ENCODE measurements around the gene SUPT4H1. TPM values are rescaled to one million over a fixed set of nuclear protein-coding genes. Genes with fewer than 3 reads are reported as not detected.

SUPT4H1 gene
- total RNA-seq, 2 donors from 2014 or later = 41.3 to 50.6 TPM

DNA sequence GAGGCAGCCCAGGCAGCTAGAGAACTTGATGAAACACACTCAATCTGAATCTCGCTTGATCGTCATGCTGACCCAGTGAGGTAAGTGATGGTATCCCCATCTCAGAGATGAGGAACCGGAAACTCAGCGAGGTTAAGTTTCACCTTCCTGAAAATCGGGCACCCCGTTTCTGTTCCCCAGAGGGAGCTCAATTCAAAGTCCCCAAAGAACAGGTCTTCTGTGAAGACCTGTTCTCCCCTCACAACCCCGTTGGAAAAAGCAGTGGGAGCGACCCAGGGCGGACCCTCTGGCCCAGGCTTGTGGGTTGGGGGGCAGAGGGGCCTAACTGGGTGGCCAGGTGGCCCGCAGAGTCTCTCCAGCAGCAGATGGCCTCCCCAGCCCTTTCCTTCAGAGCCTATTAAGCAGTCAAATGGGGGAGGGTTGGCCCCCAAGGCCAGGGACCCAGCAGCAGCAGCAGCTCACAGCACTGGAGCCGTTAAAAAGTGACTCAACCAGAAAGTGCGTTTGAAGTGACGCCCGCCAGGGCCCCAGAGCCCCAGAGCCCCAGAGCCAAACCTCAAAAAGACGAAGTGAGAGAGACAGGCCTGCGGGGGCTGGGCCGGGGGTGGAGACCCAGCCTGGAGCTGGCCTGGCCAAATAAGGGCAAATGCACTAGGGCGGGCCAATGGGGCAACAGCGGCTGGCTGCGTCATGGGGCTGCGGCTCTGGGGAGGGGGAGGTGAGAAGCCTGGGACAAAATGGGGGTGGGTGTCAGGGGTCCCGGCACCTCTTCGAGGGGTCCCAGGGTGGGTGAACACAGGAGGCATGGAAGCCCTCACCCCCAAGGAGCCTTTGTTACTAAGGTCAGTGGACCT, 14.2 kb downstream of the SUPT4H1 start:
- peak overlapping the region; percentile 100 for H3K4me3 Mint-ChIP-seq
- ATAC-seq (peak; percentile 77), DNase-seq (peak; percentile 75 to 84 (median 83))
- H3K9me3 ChIP-seq (ENCODE audit: control insufficient read depth, low read length, poor library complexity, severe bottlenecking) = no peaks in the 10 kb centered on the region
- H3K27ac Mint-ChIP-seq = peak overlapping the region; percentile 100
- H3K36me3 Mint-ChIP-seq (ENCODE audit: low read depth) = peaks cover 6% of the 10 kb centered on the region
- peaks cover 82% of the 10 kb centered on the region for H3K4me1 Mint-ChIP-seq
- H3K27me3 Mint-ChIP-seq = no peaks in the 10 kb centered on the region

GRCh38 chr17:58337210-58337599, 14.8 kb downstream of the SUPT4H1 start:
- H3K27ac Mint-ChIP-seq = peak overlapping the region; percentile 100
- H3K27me3 Mint-ChIP-seq = no peaks in the 10 kb centered on the region
- H3K36me3 Mint-ChIP-seq (ENCODE audit: low read depth) = peaks cover 7% of the 10 kb centered on the region
- ATAC-seq (peak; percentile 21), DNase-seq (peak in 1 of 3 donors; percentile 46)
- peaks cover 77% of the 10 kb centered on the region for H3K4me1 Mint-ChIP-seq
- no peaks in the 10 kb centered on the region for H3K9me3 ChIP-seq (ENCODE audit: control insufficient read depth, low read length, poor library complexity, severe bottlenecking)
- H3K4me3 Mint-ChIP-seq = peak overlapping the region; percentile 100

- DNase-seq (no peak), ATAC-seq (no peak)
- no peaks in the 10 kb centered on the region for H3K9me3 ChIP-seq (ENCODE audit: control insufficient read depth, low read length, poor library complexity, severe bottlenecking)
- peak overlapping the region; percentile 100 for H3K27ac Mint-ChIP-seq
- peaks cover 76% of the 10 kb centered on the region for H3K4me1 Mint-ChIP-seq
- H3K27me3 Mint-ChIP-seq = no peaks in the 10 kb centered on the region
- H3K36me3 Mint-ChIP-seq (ENCODE audit: low read depth) = peaks cover 10% of the 10 kb centered on the region
- H3K4me3 Mint-ChIP-seq = peak overlapping the region; percentile 100
These were observed 15.4 kb downstream of the SUPT4H1 start for GRCh38 chr17:58336456-58337209.

DNA sequence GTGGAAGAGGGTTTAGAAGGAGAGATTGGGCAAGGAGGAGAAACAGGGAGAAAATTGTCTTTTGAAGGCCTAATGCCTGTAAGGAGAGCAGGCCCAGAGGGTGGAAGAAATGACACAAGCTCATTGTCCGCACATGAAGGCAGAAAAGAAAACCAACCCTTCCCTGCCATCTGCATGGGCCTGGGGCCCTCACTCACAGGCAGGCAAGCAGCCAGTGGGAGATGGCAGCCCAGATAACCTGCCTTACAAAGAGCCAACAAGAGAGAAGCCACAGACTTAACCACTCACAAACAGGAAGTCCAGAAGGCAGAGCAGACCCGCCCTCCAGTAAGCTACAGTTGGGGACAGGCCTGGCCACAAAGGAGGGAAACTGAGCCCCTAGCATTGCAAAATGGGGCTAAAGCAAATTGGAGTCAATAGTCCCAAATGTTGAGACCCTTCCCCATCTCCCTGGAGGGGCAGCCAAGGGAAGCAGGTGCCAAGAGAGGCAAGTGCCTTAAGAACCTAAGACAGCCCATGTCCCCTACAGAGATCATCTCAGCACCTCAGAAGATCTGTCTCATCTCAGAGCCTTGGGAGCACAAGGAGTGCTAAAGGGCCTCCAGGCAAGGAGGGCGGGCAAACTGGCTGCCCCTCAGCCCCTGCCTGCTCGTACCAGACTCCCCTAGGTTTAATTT, 16.1 kb downstream of the SUPT4H1 start:
- H3K27me3 Mint-ChIP-seq = no peaks in the 10 kb centered on the region
- peaks cover 17% of the 10 kb centered on the region for H3K36me3 Mint-ChIP-seq (ENCODE audit: low read depth)
- no peaks in the 10 kb centered on the region for H3K9me3 ChIP-seq (ENCODE audit: control insufficient read depth, low read length, poor library complexity, severe bottlenecking)
- H3K4me3 Mint-ChIP-seq = peak overlapping the region; percentile 100
- peak overlapping the region; percentile 100 for H3K27ac Mint-ChIP-seq
- ATAC-seq (peak; percentile 53), DNase-seq (peak in 2 of 3 donors; percentile 45 to 53)
- peaks cover 78% of the 10 kb centered on the region for H3K4me1 Mint-ChIP-seq

DNA sequence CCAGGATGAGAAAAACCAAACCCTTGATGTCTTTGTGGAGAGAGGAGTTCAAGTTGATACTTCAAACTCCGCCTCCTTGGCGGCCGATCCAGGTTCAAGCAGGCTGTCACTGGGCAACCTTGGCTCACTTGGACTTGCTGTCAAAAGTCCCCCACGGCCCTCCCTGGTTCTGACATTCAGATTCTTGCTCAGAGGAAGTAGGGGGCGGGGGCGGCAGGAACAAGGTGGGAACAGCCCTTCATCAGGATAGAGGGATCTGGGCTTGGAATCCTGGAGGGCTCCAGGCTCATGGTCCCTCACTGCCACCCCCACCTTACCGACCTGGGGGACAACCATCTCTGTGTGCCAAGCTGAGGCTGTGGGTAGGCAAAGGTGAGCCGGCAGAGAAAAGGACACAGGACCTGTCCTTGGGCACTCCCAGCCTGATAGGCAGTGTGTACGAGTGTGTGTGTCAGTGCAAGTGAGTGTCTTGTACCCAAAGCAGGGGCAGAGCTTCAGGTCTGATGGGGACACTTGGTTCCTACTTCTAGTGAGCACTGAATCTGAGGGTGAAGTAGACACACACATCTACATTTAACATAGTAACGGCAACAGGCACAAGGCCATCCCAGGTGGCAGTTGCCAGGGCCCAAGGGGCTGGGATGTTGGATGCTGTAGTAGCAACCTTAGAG, 16.8 kb downstream of the SUPT4H1 start:
- H3K27ac Mint-ChIP-seq = peak overlapping the region; percentile 100
- ATAC-seq = no peak
- H3K9me3 ChIP-seq (ENCODE audit: control insufficient read depth, low read length, poor library complexity, severe bottlenecking) = no peaks in the 10 kb centered on the region
- H3K27me3 Mint-ChIP-seq = no peaks in the 10 kb centered on the region
- peak overlapping the region; percentile 100 for H3K4me3 Mint-ChIP-seq
- H3K4me1 Mint-ChIP-seq = peaks cover 77% of the 10 kb centered on the region
- peaks cover 23% of the 10 kb centered on the region for H3K36me3 Mint-ChIP-seq (ENCODE audit: low read depth)
- DNase-seq = no peak

GRCh38 chr17:58334661-58335060, 17.3 kb downstream of the SUPT4H1 start:
- Mint-ChIP-seq H3K27ac (peak overlapping the region; percentile 100), H3K27me3 (no peaks in the 10 kb centered on the region), H3K4me3 (peak overlapping the region; percentile 100), H3K36me3 (ENCODE audit: low read depth) (peaks cover 24% of the 10 kb centered on the region), H3K4me1 (peaks cover 76% of the 10 kb centered on the region)
- DNase-seq (no peak), ATAC-seq (no peak)
- no peaks in the 10 kb centered on the region for H3K9me3 ChIP-seq (ENCODE audit: control insufficient read depth, low read length, poor library complexity, severe bottlenecking)

GRCh38 chr17:58334256-58334655, 17.7 kb downstream of the SUPT4H1 start:
- DNase-seq = no peak
- Mint-ChIP-seq H3K36me3 (ENCODE audit: low read depth) (peaks cover 24% of the 10 kb centered on the region), H3K4me3 (peak overlapping the region; percentile 100), H3K27me3 (no peaks in the 10 kb centered on the region), H3K4me1 (peaks cover 76% of the 10 kb centered on the region), H3K27ac (peak overlapping the region; percentile 100)
- no peaks in the 10 kb centered on the region for H3K9me3 ChIP-seq (ENCODE audit: control insufficient read depth, low read length, poor library complexity, severe bottlenecking)
- ATAC-seq = no peak

DNA sequence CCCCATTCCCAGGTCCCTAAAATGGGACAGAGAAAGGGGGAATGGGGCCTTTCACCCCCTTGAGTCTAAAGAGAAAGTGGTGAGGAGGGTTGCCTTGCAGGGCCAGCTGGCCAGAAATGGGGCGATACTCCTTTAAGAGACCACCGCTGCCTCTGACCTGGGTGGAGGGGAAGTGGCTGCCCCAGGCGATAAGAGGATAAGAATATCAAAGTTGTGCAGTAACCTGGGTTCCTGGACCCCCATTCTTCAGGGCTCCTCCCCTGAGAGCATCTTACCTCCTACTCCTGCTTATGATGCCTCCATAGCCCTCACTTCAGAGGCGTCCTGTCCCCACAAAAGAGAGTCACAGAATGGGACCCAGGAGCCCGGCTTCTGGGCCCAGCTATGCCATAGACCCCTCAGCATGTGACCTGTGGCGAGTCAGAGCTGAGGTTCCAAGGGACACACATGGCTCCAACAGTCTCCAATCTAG, 18.2 kb downstream of the SUPT4H1 start:
- Mint-ChIP-seq H3K4me3 (peak overlapping the region; percentile 100), H3K27me3 (no peaks in the 10 kb centered on the region), H3K36me3 (ENCODE audit: low read depth) (peaks cover 27% of the 10 kb centered on the region), H3K27ac (peak overlapping the region; percentile 100), H3K4me1 (peaks cover 76% of the 10 kb centered on the region)
- DNase-seq (no peak), ATAC-seq (no peak)
- H3K9me3 ChIP-seq (ENCODE audit: control insufficient read depth, low read length, poor library complexity, severe bottlenecking) = no peaks in the 10 kb centered on the region

- peak overlapping the region; percentile 100 for H3K4me3 Mint-ChIP-seq
- peaks cover 27% of the 10 kb centered on the region for H3K36me3 Mint-ChIP-seq (ENCODE audit: low read depth)
- H3K27me3 Mint-ChIP-seq = no peaks in the 10 kb centered on the region
- peak overlapping the region; percentile 100 for H3K27ac Mint-ChIP-seq
- ATAC-seq (no peak), DNase-seq (no peak)
- H3K4me1 Mint-ChIP-seq = peaks cover 76% of the 10 kb centered on the region
- H3K9me3 ChIP-seq (ENCODE audit: control insufficient read depth, low read length, poor library complexity, severe bottlenecking) = no peaks in the 10 kb centered on the region
These were observed 18.9 kb downstream of the SUPT4H1 start for GRCh38 chr17:58332778-58333735.

DNA sequence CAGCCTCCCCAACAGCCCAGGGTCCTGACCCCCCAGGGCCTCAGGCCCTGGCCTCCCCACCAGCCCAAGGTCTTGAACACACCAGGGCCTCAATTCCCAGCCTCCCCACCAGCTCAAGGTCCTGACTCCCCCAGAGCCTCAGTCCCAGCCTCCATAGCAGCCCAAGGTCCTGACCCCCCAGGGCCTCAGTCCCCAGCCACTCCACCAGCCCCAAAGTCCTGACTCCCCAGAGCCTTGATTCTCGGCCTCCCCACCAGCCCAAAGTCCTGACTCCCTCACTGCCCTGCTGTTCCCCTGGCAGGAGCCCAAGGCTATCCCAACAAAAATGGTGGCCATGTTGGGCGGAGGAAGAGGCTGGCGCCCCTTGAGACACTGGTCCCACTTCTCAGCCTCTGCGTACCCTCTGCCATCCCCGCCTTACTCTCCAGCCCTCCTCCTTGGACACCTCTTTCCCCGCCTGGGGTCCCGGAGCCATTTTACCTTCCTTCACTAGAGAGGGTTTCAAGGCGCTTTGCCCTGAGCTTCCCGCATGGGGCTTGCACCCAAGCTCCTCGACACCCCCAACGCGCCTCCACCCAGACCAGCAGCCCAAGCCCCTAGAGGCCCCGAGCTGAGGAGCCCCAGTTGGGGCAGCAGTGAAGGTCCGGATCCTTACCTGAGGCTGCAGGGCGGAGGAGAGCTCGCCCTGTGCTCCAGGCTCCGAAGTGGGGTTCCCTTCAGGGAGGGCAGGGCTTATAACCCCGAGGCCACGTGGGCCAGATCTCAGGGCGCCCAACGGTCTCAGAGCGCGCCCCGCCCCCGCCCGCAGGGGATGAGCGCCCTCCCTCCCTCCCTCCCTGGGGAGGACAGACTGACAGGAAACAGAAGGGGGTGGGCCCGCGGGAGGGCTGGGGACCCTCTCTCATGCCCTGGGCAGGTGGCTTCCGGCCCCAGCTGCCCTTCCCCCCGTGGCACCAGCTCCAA, 19.9 kb downstream of the SUPT4H1 start:
- Mint-ChIP-seq H3K27ac (peak overlapping the region; percentile 100), H3K36me3 (ENCODE audit: low read depth) (peaks cover 27% of the 10 kb centered on the region), H3K4me3 (peak overlapping the region; percentile 100), H3K27me3 (no peaks in the 10 kb centered on the region), H3K4me1 (peaks cover 75% of the 10 kb centered on the region)
- ATAC-seq (peak; percentile 44), DNase-seq (peak; percentile 71 to 80 (median 77))
- H3K9me3 ChIP-seq (ENCODE audit: control insufficient read depth, low read length, poor library complexity, severe bottlenecking) = no peaks in the 10 kb centered on the region
